GM12891 (cell line): ENCODE results near the gene SDR9C7. TPM values are rescaled to one million over a fixed set of nuclear protein-coding genes. Genes with fewer than 3 reads are reported as not detected.
"Not testable (repeated sequence)": the region's sequence is repeated elsewhere in the genome, so short reads cannot be mapped to it uniquely, and the experiment has no call there.

Source experiments
- DNase-seq: peaks from one replicate; pipeline ENCODE4 v3.0.0; 2011; ENCODE audit warnings: low spot score; ENCODE audit not compliant: insufficient read length
- FAIRE-seq: peaks from 2 replicates; lab custom pipeline; 2011; peaks lifted over from hg19 to GRCh38; lab: Jason Lieb, UNC
- PAX5 ChIP-seq: IDR thresholded peaks from 2 replicates; pipeline ENCODE4 v1.6.1; 2011; ENCODE audit warnings: low read length, moderate library complexity, mild to moderate bottlenecking; ENCODE audit not compliant: insufficient read depth, severe bottlenecking
- POLR2A ChIP-seq: IDR thresholded peaks from 2 replicates; pipeline ENCODE4 v1.6.1; 2011; ENCODE audit warnings: low read depth, low read length, control low read depth
- POLR2AphosphoS5 ChIP-seq: IDR thresholded peaks from 2 replicates; pipeline ENCODE4 v1.6.1; 2011; ENCODE audit warnings: low read depth, low read length, control low read depth
- POU2F2 ChIP-seq: IDR thresholded peaks from 2 replicates; pipeline ENCODE4 v1.6.1; 2011; ENCODE audit warnings: low read depth, mild to moderate bottlenecking, control low read depth, low read length, moderate library complexity
- SPI1 ChIP-seq: IDR thresholded peaks from 2 replicates; pipeline ENCODE4 v1.6.1; 2011; ENCODE audit warnings: low read depth, low read length, control low read depth
- TAF1 ChIP-seq: IDR thresholded peaks from 2 replicates; pipeline ENCODE4 v1.6.1; 2011; ENCODE audit warnings: low read depth, low read length, control low read depth
- polyA plus RNA-seq: library from polyadenylated mRNA; unstranded; fragments of >200 nt; gene quantifications from one replicate; pipeline ENCODE4 v1.2.1, GENCODE V29; 2012; ENCODE audit warnings: low read depth, missing spikeins, inconsistent platforms; ENCODE audit not compliant: missing spikeins

SDR9C7 gene
- not detected for polyA plus RNA-seq

DNA sequence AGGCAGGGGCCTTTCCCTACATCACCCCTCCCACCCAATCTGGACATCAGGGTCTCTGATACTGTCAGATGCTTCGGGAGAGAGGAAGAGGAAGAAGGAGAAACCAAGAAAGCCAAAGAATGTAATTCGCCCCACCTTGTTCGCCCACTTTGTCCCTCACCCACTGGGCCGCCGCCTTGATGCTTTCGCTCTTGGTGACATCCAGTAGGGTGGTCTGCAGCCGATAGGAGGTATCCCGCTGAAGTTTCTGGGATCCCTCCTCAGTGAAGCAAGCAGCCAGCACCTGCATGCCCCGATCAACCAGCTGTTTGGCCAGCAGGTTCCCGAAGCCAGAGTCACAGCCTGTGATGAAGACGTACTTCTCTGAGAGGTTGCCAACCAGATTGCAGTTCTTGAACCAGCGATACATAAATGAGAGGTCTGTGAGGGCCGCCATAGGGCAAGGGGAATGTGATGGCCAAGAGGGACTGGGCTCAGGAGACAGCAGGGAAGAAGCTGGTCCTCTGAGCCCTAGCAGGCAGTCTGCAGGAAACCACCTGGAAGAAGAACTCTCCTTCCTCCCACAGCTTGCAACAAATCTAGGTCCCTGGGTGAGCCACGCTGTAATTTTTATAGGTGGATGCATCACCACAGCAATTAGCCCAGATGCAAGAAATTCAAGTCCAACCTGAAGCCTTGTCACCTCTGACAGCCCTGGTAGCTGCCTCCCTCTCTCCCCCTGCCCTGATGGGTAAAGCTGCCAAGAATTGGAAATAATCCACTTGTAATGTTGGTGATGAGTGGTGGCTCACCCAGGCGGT lies at the start of gene SDR9C7:
Gene SDR9C7 (minus strand): TSS at position 583 of the 800 bp plus-strand sequence. CDS start 147 bp downstream, at position 436.
- DNase-seq (no peak), FAIRE-seq (no peak)
- TF ChIP-seq POU2F2 (no peak), POLR2AphosphoS5 (no peak), PAX5 (no peak), TAF1 (no peak)

DNA sequence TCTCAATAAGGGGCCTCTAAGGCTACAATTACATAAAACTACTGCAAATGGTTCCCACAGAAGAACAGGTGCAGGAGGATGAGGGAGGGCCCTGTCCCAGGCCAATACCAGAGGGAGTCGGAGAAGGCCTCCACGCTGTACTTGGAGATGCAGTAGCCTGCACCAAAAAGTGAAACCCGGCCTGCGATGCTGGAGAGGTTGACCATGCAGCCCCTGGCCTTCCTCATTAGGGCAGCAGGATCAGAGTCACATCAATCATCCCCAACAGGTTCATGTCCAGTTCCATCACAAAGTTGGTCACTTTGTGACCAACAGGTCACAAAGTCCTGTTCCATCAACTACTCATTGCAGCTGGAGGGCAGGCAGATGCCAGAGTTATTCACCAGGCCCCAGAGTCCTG lies 49.2 kb upstream of the SDR9C7 start:
- FAIRE-seq (no peak), DNase-seq (no peak)
- TF ChIP-seq POLR2AphosphoS5 (no peak), POU2F2 (no peak), PAX5 (no peak), POLR2A (no peak), SPI1 (no peak), TAF1 (no peak)

DNA sequence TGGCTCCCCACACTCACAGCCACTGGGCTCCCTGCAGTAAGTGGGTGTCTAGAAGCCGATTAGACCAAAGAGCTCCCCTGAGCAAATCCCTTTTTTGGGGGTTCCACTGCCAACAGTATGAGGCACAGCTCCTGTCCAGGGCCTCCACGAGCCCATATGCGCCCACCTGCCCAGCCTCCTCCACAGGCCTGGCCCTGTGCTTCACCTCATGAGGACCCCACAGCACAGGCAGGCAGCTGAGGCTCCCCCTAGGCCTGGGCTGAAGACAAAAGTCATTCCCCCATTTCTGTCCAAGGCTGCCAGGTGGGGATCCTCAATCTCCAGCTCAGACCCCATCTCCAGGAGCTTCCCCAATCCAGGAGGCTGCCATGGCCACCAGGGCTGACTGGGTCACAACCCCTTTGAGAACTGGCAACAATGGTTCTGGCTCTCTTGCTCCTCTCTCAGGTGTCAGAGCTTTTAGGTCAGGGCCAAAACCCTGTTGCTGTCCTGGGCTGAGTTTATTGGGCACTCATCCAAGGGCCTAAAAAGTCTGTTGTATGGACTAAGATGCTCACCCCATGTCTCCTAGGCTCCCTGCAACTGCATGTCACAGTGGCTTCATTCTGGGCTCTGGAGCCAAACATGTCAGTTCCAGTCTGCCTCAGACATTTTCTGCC lies 48.5 kb upstream of the SDR9C7 start:
- not testable (repeated sequence) for DNase-seq, FAIRE-seq

DNA sequence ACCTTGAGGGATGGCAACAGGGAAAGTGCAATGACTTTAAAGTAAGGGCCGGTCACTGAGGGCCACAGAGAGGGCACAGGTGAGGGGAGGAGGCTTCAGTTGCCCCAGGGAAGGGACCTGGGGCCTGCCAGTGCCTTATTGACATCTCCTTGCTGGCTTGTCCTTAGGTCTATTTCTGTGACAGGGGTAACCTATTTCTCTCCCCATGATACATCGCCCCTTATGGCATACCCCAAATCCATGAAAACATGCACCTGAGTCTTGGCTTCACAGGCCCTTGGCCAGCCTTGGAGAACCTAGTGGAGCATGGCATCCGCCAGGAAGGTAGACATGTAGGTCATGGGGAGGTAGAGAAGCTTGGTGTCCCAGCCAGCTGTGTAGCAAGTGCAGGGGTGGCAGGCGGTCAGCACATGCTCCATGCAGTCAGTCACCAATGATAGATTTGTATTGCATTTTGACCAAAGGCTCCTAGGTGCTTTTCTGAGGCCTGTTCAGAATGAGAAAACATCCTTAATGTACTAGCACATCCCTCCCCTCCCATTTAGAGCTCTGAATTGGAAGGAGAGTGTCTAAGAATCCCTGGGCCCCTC lies 46.8 kb upstream of the SDR9C7 start:
- FAIRE-seq (no peak), DNase-seq (no peak)
- no peak for TF ChIP-seq TAF1
- no peak for TF ChIP-seq POLR2AphosphoS5
- no peak for TF ChIP-seq PAX5
- TF ChIP-seq POU2F2 = no peak
- no peak for TF ChIP-seq POLR2A
- TF ChIP-seq SPI1 = no peak

DNA sequence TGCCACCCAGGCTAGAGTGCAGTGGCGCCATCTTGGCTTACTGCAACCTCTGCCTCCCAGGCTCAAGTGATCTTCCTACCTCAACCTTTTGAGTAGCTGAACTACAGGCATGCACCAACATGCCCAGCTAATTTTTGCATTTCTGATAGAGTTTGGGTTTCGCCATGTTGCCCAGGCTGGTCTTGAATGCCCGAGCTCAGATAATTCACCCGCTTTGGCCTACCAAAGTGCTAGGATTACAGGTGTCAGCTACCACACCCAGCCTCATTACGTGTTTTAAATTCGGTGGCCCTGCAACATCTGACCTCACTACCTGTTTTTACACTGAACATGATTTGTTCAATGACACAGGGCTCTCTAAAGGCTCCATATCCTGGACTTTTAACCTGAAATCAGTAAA lies 46.1 kb upstream of the SDR9C7 start:
- FAIRE-seq (no peak), DNase-seq (no peak)
- TF ChIP-seq SPI1 (no peak), POU2F2 (no peak), POLR2A (no peak)

DNA sequence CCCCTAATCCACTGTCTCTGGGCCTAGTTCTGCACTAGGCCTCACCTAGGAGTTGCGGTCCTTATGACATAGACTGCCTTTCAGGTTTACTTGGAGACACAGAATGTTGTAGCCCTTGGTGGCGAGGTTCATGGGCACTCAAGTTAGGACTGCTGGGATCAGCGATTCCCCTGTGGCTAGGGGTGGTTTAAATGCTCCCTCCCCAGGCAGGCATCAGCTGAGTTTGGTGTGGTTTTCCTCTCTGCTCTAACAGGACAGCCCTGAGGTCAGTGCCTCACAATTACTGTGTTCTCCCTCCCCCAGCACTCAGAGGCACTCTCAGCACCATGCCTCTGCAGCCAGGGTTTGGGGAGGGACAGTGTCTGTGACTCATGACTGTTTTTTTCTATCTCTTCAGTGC lies 45.4 kb upstream of the SDR9C7 start:
- no peak for FAIRE-seq
- TF ChIP-seq POLR2AphosphoS5 (no peak), PAX5 (no peak), POLR2A (no peak), TAF1 (no peak), POU2F2 (no peak), SPI1 (no peak)
- DNase-seq = no peak

DNA sequence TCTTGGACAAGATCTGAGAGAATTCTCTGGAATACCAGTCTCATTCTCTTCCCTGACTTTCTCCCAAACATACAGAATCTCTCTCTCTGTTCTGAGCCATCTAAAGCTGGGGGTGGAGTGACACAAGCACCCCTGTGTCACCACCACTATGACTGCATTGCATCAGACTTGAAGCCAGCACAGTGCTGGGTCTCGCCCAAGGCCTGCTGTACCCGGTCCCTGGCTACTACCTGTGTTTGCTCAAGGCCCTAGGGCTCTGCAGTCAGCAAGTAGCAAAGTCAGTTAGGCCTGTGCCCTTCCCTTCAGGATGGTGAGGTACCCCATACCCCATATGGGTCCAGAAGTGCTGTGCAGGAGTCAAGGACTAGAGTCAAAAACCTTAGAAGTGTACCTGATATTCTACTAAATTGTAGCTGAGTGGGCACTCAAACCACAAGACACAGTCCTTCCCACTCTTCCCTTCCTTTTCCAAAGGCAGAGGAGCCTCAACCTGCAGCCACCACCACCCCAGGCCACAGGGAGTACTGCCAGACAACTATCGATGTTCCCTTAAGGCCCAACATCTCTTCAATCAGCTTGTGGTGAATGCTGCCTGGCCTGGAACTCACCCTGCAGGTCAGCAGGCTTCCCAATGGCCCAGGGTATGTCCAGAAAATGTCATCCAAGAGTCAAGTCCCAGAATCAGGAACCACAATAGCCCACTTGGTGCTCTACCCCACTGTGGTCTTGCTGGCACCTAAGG lies 44.4 kb upstream of the SDR9C7 start:
- FAIRE-seq = no peak
- no peak for TF ChIP-seq SPI1
- TF ChIP-seq PAX5 = no peak
- no peak for TF ChIP-seq POLR2AphosphoS5
- TF ChIP-seq POU2F2 = no peak
- TF ChIP-seq POLR2A = no peak
- TF ChIP-seq TAF1 = no peak
- DNase-seq = no peak

DNA sequence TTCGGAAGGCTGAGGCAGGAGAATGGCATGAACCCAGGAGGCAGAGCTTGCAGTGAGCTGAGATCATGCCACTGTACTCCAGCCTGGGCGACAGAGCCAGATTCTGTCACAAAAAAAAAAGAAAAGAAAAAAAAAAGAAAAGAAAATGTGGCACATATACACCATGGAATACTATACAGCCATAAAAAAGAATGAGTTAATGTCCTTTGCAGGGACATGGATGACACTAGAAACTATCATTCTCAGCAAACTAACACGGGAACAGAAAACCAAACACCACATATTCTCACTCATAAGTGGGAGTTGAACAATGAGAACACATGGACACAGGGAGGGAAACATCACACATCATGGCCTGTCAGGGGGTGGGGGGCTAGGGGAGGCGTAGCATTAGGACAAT lies 43.2 kb upstream of the SDR9C7 start:
- DNase-seq, FAIRE-seq: not testable (repeated sequence)

DNA sequence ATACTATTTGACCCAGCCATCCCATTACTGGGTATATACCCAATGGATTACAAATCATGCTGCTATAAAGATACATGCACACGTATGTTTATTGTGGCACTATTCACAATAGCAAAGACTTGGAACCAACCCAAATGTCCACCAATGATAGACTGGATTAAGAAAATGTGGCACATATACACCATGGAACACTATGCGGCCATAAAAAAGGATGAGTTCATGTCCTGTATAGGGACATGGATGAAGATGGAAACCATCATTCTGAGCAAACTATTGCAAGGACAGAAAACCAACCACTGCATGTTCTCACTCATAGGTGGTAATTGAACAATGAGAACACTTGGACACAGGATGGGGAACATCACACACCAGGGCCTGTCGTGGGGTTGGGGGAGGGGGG lies 40.0 kb upstream of the SDR9C7 start:
- DNase-seq, FAIRE-seq: not testable (repeated sequence)

DNA sequence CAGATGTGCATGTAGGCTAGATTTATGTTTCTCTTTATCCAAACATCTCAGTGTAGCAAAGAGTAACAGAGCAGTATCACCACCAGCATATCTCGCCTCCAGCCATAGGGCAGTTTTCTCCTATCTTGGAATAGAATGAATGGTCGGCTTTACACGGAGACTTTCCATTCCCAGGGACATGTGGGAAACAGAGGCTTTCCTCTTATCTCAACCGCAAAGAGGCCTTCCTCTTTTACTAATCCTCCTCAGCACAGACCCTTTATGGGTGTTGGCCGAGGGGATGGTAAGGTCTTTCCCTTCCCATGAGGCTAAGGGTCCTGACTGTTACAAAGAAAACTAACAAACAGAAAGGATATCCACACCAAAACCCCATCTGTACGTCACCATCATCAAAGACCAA lies 34.7 kb upstream of the SDR9C7 start:
- FAIRE-seq = not testable (repeated sequence)

DNA sequence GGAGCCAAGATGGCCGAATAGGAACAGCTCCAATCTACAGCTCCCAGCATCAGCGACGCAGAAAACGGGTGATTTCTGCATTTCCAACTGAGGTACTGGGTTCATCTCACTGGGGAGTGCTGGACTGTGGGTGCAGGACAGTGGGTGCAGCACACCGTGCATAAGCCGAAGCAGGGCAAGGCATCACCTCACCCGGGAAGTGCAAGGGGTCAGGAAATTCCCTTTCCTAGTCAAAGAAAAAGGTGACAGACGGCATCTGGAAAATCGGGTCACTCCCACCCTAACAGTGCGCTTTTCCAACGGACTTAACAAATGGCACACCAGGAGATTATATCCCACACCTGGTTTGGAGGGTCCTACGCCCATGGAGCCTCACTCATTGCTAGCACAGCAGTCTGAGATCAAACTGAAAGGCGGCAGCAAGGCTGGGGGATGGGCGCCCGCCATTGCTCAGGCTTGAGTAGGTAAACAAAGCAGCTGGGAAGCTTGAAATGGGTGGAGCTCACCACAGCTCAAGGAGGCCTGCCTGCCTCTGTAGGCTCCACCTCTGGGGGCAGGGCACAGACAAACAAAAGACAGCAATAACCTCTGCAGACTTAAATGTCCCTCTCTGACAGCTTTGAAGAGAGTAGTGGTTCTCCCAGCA lies 31.9 kb upstream of the SDR9C7 start:
- not testable (repeated sequence) for FAIRE-seq

More for the DNA sequence above, 34.7 kb upstream of the SDR9C7 start:
- not testable (repeated sequence) for DNase-seq

DNA sequence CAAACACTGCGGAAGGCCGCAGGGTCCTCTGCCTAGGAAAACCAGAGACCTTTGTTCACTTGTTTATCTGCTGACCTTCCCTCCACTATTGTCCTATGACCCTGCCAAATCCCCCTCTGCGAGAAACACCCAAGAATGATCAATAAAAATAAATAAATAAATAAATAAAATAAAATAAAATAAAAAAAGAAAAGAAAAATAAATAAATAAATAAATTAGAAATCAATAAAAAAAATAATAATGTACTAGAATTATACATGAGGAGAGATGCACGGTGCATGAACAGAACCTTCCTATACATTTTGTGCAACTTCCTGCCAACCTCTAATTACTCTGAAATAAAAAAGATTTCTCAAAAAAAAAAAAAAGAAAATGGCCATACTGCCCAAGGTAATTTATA lies 30.9 kb upstream of the SDR9C7 start:
- FAIRE-seq, DNase-seq: not testable (repeated sequence)

More for the DNA sequence above, 31.9 kb upstream of the SDR9C7 start:
- not testable (repeated sequence) for DNase-seq

DNA sequence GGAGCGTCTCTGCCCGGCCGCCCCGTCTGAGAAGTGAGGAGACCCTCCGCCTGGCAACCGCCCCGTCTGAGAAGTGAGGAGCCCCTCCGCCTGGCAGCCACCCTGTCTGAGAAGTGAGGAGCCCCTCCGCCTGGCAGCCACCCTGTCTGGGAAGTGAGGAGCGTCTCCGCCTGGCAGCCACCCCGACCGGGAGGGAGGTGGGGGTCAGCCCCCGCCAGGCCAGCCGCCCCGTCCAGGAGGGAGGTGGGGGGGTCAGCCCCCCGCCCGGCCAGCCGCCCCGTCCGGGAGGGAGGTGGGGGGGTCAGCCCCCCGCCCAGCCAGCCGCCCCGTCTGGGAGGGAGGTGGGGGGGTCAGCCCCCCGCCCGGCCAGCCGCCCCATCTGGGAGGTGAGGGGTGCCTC lies 29.3 kb upstream of the SDR9C7 start:
- DNase-seq, FAIRE-seq: not testable (repeated sequence)

DNA sequence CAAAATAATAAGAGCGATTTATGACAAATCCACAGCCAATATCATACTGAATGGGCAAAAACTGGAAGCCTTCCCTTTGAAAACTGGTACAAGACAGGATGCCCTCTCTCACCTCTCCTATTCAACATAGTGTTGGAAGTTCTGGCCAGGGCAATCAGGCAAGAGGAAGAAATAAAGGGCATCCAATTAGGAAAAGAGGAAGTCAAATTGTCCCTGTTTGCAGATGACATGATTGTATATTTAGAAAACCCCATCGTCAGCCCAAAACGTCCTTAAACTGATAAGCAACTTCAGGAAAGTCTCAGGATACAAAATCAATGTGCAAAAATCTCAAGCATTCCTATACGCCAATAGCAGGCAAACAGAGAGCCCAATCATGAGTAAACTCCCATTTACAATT lies 28.0 kb upstream of the SDR9C7 start:
- not testable (repeated sequence) for FAIRE-seq, DNase-seq
